Lower lobe of right lung (tissue), 2 donors: ENCODE results near the gene ROBO4. TPM values are rescaled to one million over a fixed set of nuclear protein-coding genes. Genes with fewer than 3 reads are reported as not detected.

Experiments
- ATAC-seq, 2 donors: fragments of 200-7000 bp; cut with Tn5 transposase; one replicate each; pipeline ENCODE4 v1.9.1; 2020 to 2022; ENCODE audit warnings: mild to moderate bottlenecking in 2 of 2, moderate library complexity in 2 of 2
- DNase-seq: peaks from one replicate; pipeline ENCODE4 v3.0.0-alpha.2; 2020
- H3K27ac ChIP-seq: fragments of 200-600 bp; one replicate; pipeline ENCODE4 v1.8.0; 2022
- H3K27me3 ChIP-seq: fragments of 200-600 bp; one replicate; pipeline ENCODE4 v1.8.0; 2022; ENCODE audit warnings: low read depth
- H3K36me3 ChIP-seq: fragments of 200-600 bp; one replicate; pipeline ENCODE4 v1.8.0; 2022; ENCODE audit warnings: mild to moderate bottlenecking
- H3K4me1 ChIP-seq: fragments of 200-600 bp; one replicate; pipeline ENCODE4 v1.8.0; 2022
- H3K4me3 ChIP-seq: fragments of 200-600 bp; one replicate; pipeline ENCODE4 v1.8.0; 2022; ENCODE audit warnings: mild to moderate bottlenecking
- H3K9me3 ChIP-seq: fragments of 200-600 bp; one replicate; pipeline ENCODE4 v1.8.0; 2022
- CTCF ChIP-seq: fragments of 200-600 bp; IDR thresholded peaks from one replicate; pipeline ENCODE4 v1.8.0; 2022; ENCODE audit warnings: antibody characterized with exemption, mild to moderate bottlenecking
- intact Hi-C: fragments of 100-400 bp; cut with DNase I; formaldehyde crosslinking; loops from one replicate; pipeline ENCODE4 v1.11.0; 2022
- total RNA-seq: library from RNA; stranded (reverse); fragmentation: NEBNext Ultra II Directional; extraction: Animal tissue kit (Norgen Biotek cat#: 25700); gene quantifications from one replicate; pipeline ENCODE4 v1.2.1, GENCODE V29; 2021
- donor health status: DM: no; HTN: yes; CAD: no; lungs with severe emphysema.

ROBO4 gene
- total RNA-seq, 1 donor from 2014 or later = 58.3 TPM

DNA sequence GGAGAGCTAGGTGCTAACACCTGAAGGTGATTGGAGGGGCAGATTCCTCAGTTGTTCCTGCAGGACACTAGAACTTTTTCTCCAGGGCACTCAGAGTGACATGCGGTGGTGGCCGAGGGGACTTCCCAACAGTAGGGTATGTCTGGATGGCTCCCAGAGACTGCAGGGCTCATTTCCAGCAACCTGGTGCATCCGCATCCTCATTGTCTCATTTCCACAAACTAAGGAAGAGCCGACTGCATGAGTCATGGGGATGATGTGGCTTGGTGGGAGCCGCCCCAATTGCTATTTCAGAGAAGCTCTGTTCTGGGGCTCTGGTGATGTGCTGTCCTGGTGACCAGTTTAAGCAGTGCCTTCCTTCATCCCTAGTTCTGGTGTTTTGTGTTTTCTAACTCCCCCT is 2.8 kb upstream of the ROBO4 start:
- no peak overlapping the region for H3K4me3 ChIP-seq
- intact Hi-C loops = no loop called here
- H3K27ac ChIP-seq = peak overlapping the region; percentile 85
- ATAC-seq (peak; percentile 7 to 37), DNase-seq (no peak)
- no peaks in the 10 kb centered on the region for H3K36me3 ChIP-seq
- H3K4me1 ChIP-seq = peaks cover 22% of the 10 kb centered on the region
- H3K27me3 ChIP-seq = no peaks in the 10 kb centered on the region
- TF ChIP-seq CTCF = no peak
- no peaks in the 10 kb centered on the region for H3K9me3 ChIP-seq

- Histone ChIP-seq H3K36me3 (no peaks in the 10 kb centered on the region), H3K4me3 (no peak overlapping the region), H3K4me1 (peaks cover 32% of the 10 kb centered on the region), H3K9me3 (no peaks in the 10 kb centered on the region), H3K27me3 (no peaks in the 10 kb centered on the region), H3K27ac (peak overlapping the region; percentile 85)
- TF ChIP-seq CTCF = no peak
- no peak for DNase-seq
- intact Hi-C loops = no loop called here
- ATAC-seq = no peak
Measured at GRCh38 chr11:124899383-124900145, 1.9 kb upstream of the ROBO4 start.

DNA sequence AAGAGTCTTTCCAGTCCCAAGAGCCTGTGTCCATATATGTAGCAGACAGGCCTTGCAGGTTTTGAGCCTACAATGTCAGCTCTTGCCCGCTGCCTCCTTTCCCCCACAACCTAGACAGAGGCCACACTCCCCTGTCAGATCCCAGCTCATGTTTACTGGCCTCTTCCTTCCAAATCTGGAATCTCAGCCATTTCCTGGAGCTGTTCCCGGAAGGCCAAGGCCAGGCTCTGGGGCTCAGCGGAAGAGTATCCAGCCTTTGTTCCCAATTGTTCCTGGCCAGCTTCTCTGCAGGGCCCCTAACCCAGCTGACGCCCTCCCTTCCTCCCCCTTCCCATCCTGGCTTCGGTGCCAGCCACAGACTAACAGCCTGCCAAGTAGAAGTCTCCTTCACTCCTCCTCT is 1.0 kb upstream of the ROBO4 start:
- ATAC-seq (peak; percentile 56 to 68), DNase-seq (no peak)
- intact Hi-C loops = no loop called here
- TF ChIP-seq CTCF = no peak
- Histone ChIP-seq H3K36me3 (no peaks in the 10 kb centered on the region), H3K27ac (peak overlapping the region; percentile 85), H3K4me1 (peaks cover 40% of the 10 kb centered on the region), H3K9me3 (no peaks in the 10 kb centered on the region), H3K27me3 (no peaks in the 10 kb centered on the region), H3K4me3 (no peak overlapping the region)

DNA sequence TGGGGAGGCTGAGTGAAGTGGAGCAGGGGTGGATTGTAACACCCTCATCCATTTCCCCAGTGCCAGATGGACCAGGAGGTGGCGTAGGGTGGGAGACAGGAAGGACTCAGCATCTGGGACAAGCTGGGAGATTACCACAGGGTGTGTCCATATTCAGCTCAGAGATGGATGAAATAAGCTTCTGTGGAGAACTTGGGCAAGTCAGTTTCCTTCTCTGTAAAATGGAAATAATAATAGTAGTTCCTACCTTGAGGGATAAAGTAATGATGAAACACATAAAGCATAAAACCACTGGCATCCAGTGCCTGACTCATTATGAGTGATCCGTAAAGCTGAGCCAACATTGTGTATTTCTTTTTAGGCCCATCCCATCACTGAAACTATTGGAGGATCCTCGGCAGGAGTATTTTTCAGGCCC is 607 bp upstream of the ROBO4 start:
- H3K4me1 ChIP-seq = peaks cover 44% of the 10 kb centered on the region
- H3K27ac ChIP-seq = peak overlapping the region; percentile 85
- H3K9me3 ChIP-seq = no peaks in the 10 kb centered on the region
- ATAC-seq (peak; percentile 25 to 35), DNase-seq (no peak)
- intact Hi-C loops = no loop called here
- no peaks in the 10 kb centered on the region for H3K36me3 ChIP-seq
- peak overlapping the region; percentile 51 for H3K4me3 ChIP-seq
- no peak for TF ChIP-seq CTCF
- no peaks in the 10 kb centered on the region for H3K27me3 ChIP-seq

DNA sequence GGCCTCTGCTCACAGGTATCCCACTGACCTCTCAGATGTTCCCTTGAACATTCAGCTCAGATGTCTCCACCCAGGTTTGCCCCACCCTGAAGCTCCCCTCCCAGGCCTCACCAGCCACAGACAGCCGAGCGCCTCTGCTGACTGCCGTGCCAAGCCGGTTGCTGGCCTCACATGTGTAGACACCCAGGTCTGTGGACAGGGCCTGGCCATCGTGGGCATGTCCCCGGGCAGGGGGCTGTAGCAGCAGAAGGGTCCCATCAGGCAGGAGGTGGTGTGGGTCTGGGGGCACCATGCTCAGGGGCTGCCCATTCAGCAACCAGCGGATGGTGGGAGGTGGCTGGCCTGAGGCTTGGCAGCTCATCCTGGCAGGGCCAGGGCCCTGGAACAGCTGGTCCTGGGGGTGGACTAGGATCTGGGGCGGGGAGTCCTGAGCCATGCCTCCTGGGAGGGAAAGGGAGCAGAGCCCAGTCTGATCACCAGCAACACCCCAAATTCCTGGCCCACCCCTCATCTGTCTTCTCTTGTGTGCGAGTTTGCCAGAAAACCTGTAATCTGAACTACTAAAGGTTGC is 759 bp downstream of the ROBO4 start:
- intact Hi-C loops = no loop called here
- peak in 1 of 2 donors; percentile 27 for ATAC-seq

More for the DNA sequence above, 759 bp downstream of the ROBO4 start:
- Histone ChIP-seq H3K4me1 (peaks cover 57% of the 10 kb centered on the region), H3K36me3 (no peaks in the 10 kb centered on the region), H3K27me3 (no peaks in the 10 kb centered on the region), H3K27ac (peak overlapping the region; percentile 85), H3K4me3 (peak overlapping the region; percentile 51), H3K9me3 (no peaks in the 10 kb centered on the region)
- DNase-seq = no peak
- no peak for TF ChIP-seq CTCF
